IMR-90 (cell line): ENCODE data around the gene AKR1A1. TPM values are rescaled to one million over a fixed set of nuclear protein-coding genes. Genes with fewer than 3 reads are reported as not detected.

Source experiments
- ATAC-seq: fragments of 200-7000 bp; cut with Tn5 transposase; 2 replicates; pipeline ENCODE4 v1.9.1; 2020; ENCODE audit warnings: low read depth, mild to moderate bottlenecking, moderate library complexity
- BruUV-seq: library from RNA; stranded (reverse); fragments of 400-500 nt; replicated peaks from 2 replicates; lab custom pipeline; 2021; lab: Mats Ljungman, UMichigan
- CTCF ChIA-PET: fragments of 300-600 bp; formaldehyde crosslinking; extraction: SDS; loops from one replicate; lab custom pipeline; 2021; ENCODE audit warnings: antibody characterized with exemption; lab: Yijun Ruan, JAX
- POLR2A ChIA-PET: fragments of 300-600 bp; sonication (Branson Sonifier 250); formaldehyde crosslinking; loops from one replicate; lab custom pipeline; 2022; ENCODE audit warnings: antibody characterized with exemption; ENCODE audit not compliant: unreplicated experiment; lab: Charles Lee
- DNase-seq: peaks from one replicate; pipeline ENCODE4 v3.0.0; 2013
- H2AFZ ChIP-seq: replicated peaks from 2 replicates; pipeline ENCODE3; 2013; ENCODE audit warnings: low read length, mild to moderate bottlenecking; ENCODE audit not compliant: poor library complexity
- H2AK5ac ChIP-seq: 2 replicates; pipeline ENCODE4 v1.6.1; 2013; ENCODE audit warnings: low read depth, low read length, inconsistent platforms
- H2AK9ac ChIP-seq: replicated peaks from 2 replicates; pipeline ENCODE3; 2013; ENCODE audit warnings: mild to moderate bottlenecking, low read depth, low read length, moderate library complexity; ENCODE audit not compliant: poor library complexity
- H2BK120ac ChIP-seq: 2 replicates; pipeline ENCODE4 v1.6.1; 2013; ENCODE audit warnings: low read depth, low read length, inconsistent platforms
- H2BK15ac ChIP-seq: 3 replicates; pipeline ENCODE4 v1.6.1; 2013; ENCODE audit warnings: low read depth, low read length, inconsistent platforms
- H2BK20ac ChIP-seq: 2 replicates; pipeline ENCODE4 v1.6.1; 2013; ENCODE audit warnings: low read depth, mild to moderate bottlenecking, inconsistent platforms, low read length, moderate library complexity
- H2BK5ac ChIP-seq: 2 replicates; pipeline ENCODE4 v1.6.1; 2013; ENCODE audit warnings: mild to moderate bottlenecking, low read depth, low read length, inconsistent platforms; ENCODE audit not compliant: poor library complexity, severe bottlenecking
- H3K14ac ChIP-seq: replicated peaks from 2 replicates; pipeline ENCODE4 v1.6.1; 2013; ENCODE audit warnings: low read depth, low read length, inconsistent platforms
- H3K18ac ChIP-seq: 2 replicates; pipeline ENCODE4 v1.6.1; 2013; ENCODE audit warnings: low read depth, low read length, control low read depth
- H3K23ac ChIP-seq: 2 replicates; pipeline ENCODE4 v1.6.1; 2013; ENCODE audit warnings: low read depth, low read length, inconsistent platforms
- H3K27ac ChIP-seq: 2 replicates; pipeline ENCODE4 v1.5.1; 2013; ENCODE audit warnings: mild to moderate bottlenecking, control low read depth, low read length; ENCODE audit not compliant: insufficient read depth
- H3K27me3 ChIP-seq: 2 replicates; pipeline ENCODE4 v1.6.1; 2013; ENCODE audit warnings: low read length; ENCODE audit not compliant: control insufficient read depth, insufficient read depth
- H3K36me3 ChIP-seq: 2 replicates; pipeline ENCODE4 v1.6.1; 2013; ENCODE audit warnings: low read length, mixed read lengths; ENCODE audit not compliant: control insufficient read depth, insufficient read depth
- H3K4ac ChIP-seq: 2 replicates; pipeline ENCODE4 v1.6.1; 2013; ENCODE audit warnings: low read depth, low read length, inconsistent platforms
- H3K4me1 ChIP-seq: 2 replicates; pipeline ENCODE4 v1.6.1; 2013; ENCODE audit warnings: low read length, mixed read lengths; ENCODE audit not compliant: control insufficient read depth, insufficient read depth
- H3K4me2 ChIP-seq: 2 replicates; pipeline ENCODE4 v1.6.1; 2013; ENCODE audit warnings: low read depth, mild to moderate bottlenecking, control low read depth, low read length, moderate library complexity
- H3K4me3 ChIP-seq: 2 replicates; pipeline ENCODE4 v1.5.1; 2013; ENCODE audit warnings: low read depth, mild to moderate bottlenecking, control low read depth, low read length, moderate library complexity; ENCODE audit not compliant: insufficient read depth
- H3K56ac ChIP-seq: 2 replicates; pipeline ENCODE4 v1.6.1; 2013; ENCODE audit warnings: low read length, inconsistent platforms; ENCODE audit not compliant: insufficient read depth; ENCODE audit errors: extremely low read depth
- H3K79me1 ChIP-seq, 2 experiments: 2 replicates each; pipeline ENCODE4 v1.6.1; 2013; ENCODE audit warnings: low read length in 2 of 2, inconsistent platforms in 1 of 2, low read depth in 1 of 2
- H3K9ac ChIP-seq: 2 replicates; pipeline ENCODE4 v1.6.1; 2013; ENCODE audit warnings: low read depth, low read length, control low read depth
- H3K9me1 ChIP-seq: 2 replicates; pipeline ENCODE4 v1.6.1; 2013; ENCODE audit warnings: low read length, inconsistent platforms; ENCODE audit not compliant: insufficient read depth
- H3K9me3 ChIP-seq: 2 replicates; pipeline ENCODE4 v1.6.1; 2013; ENCODE audit warnings: low read length; ENCODE audit not compliant: control insufficient read depth, insufficient read depth
- H4K20me1 ChIP-seq: 2 replicates; pipeline ENCODE4 v1.6.1; 2013; ENCODE audit warnings: low read length, inconsistent platforms; ENCODE audit not compliant: insufficient read depth
- H4K5ac ChIP-seq: 2 replicates; pipeline ENCODE4 v1.6.1; 2013; ENCODE audit warnings: mild to moderate bottlenecking, low read depth, low read length, control low read depth
- H4K8ac ChIP-seq, 2 experiments: 2 replicates each; pipeline ENCODE4 v1.6.1; 2013; ENCODE audit warnings: low read depth in 2 of 2, low read length in 2 of 2, control low read depth in 1 of 2, inconsistent platforms in 1 of 2
- H4K91ac ChIP-seq: 2 replicates; pipeline ENCODE4 v1.6.1; 2013; ENCODE audit warnings: low read depth, low read length, inconsistent platforms; ENCODE audit not compliant: insufficient read depth
- BHLHE40 ChIP-seq: fragments of 150-350 bp; IDR thresholded peaks from 2 replicates; pipeline ENCODE4 v1.6.1; 2016; ENCODE audit warnings: mild to moderate bottlenecking, low read depth, low read length
- CEBPB ChIP-seq: IDR thresholded peaks from 2 replicates; pipeline ENCODE4 v1.6.1; 2012; ENCODE audit warnings: low read depth, low read length, improper control_type of control experiment
- CHD1 ChIP-seq: IDR thresholded peaks from 2 replicates; pipeline ENCODE4 v1.6.1; 2012; ENCODE audit warnings: low read depth, low read length, improper control_type of control experiment
- CTCF ChIP-seq: conservative IDR thresholded peaks from 2 replicates; pipeline ENCODE4 v1.5.1; 2012; ENCODE audit warnings: mild to moderate bottlenecking, low read depth, low read length, improper control_type of control experiment
- ELK1 ChIP-seq: fragments of 150-350 bp; IDR thresholded peaks from 2 replicates; pipeline ENCODE4 v1.6.1; 2016; ENCODE audit warnings: low read depth, mild to moderate bottlenecking, low read length, moderate library complexity, borderline replicate concordance
- FOS ChIP-seq: fragments of 150-350 bp; IDR thresholded peaks from 2 replicates; pipeline ENCODE4 v1.6.1; 2016; ENCODE audit warnings: low read depth, low read length
- MAFK ChIP-seq: IDR thresholded peaks from 2 replicates; pipeline ENCODE4 v1.6.1; 2012; ENCODE audit warnings: low read depth, low read length, improper control_type of control experiment
- MAZ ChIP-seq: IDR thresholded peaks from 2 replicates; pipeline ENCODE4 v1.6.1; 2012; ENCODE audit warnings: low read depth, mild to moderate bottlenecking, low read length, improper control_type of control experiment, moderate library complexity, borderline replicate concordance
- MXI1 ChIP-seq: IDR thresholded peaks from 2 replicates; pipeline ENCODE4 v1.6.1; 2012; ENCODE audit warnings: low read depth, mild to moderate bottlenecking, low read length, moderate library complexity, borderline replicate concordance
- NFE2L2 ChIP-seq: fragments of 150-350 bp; IDR thresholded peaks from 2 replicates; pipeline ENCODE4 v1.6.1; 2016; ENCODE audit warnings: low read depth, mild to moderate bottlenecking, low read length
- POLR2A ChIP-seq: IDR thresholded peaks from 2 replicates; pipeline ENCODE4 v1.6.1; 2012; ENCODE audit warnings: mild to moderate bottlenecking, low read depth, low read length
- RAD21 ChIP-seq: IDR thresholded peaks from 2 replicates; pipeline ENCODE4 v1.6.1; 2012; ENCODE audit warnings: low read length, improper control_type of control experiment
- RCOR1 ChIP-seq: IDR thresholded peaks from 2 replicates; pipeline ENCODE4 v1.6.1; 2012; ENCODE audit warnings: mild to moderate bottlenecking, low read length, improper control_type of control experiment; ENCODE audit not compliant: insufficient replicate concordance
- RFX5 ChIP-seq: IDR thresholded peaks from 2 replicates; pipeline ENCODE4 v1.8.0; 2012; ENCODE audit warnings: low read depth, mild to moderate bottlenecking, low read length, moderate library complexity
- SMC3 ChIP-seq: fragments of 150-350 bp; IDR thresholded peaks from 2 replicates; pipeline ENCODE4 v1.6.1; 2016; ENCODE audit warnings: low read depth, mild to moderate bottlenecking, antibody characterized with exemption, low read length, moderate library complexity
- USF2 ChIP-seq: fragments of 150-350 bp; IDR thresholded peaks from 2 replicates; pipeline ENCODE4 v1.6.1; 2017; ENCODE audit warnings: mild to moderate bottlenecking, antibody characterized with exemption, low read length, low read depth
- WGBS, 2 experiments: methylation state at CpG; one replicate each; pipeline versions ENCODE4 v1.1.5 to v1.1.7; 2013; ENCODE audit warnings: missing lambda C conversion rate in 2 of 2; ENCODE audit not compliant: insufficient read length in 1 of 2; ENCODE audit errors: extremely low coverage in 2 of 2; 5-methylcytosine and 5-hydroxymethylcytosine counted together
- dilution Hi-C: fragments of 300-500 bp; cut with HindIII; formaldehyde crosslinking; loops from one replicate; pipeline ENCODE4 v1.14.3; 2018; ENCODE audit warnings: low sequenced_read_pairs; ENCODE audit not compliant: unreplicated experiment
- in situ Hi-C: fragments of 300-500 bp; cut with MboI; formaldehyde crosslinking; loops from 3 replicates; pipeline ENCODE4 v1.14.3; 2019; ENCODE audit warnings: low sequenced_read_pairs, inconsistent platforms, mixed read lengths
- intact Hi-C: fragments of 100-400 bp; cut with micrococcal nuclease; formaldehyde crosslinking; loops from 2 replicates; pipeline ENCODE4 v1.10.0; 2022
- polyA plus RNA-seq, 3 experiments: library from polyadenylated mRNA; depleted of rRNA; stranded (reverse); fragments of >200 nt; gene quantifications; 2 replicates each; pipeline ENCODE4 v1.2.3, GENCODE V29; 2012; ENCODE audit warnings: low replicate concordance in 1 of 3
- total RNA-seq: library from RNA; depleted of rRNA; stranded (reverse); fragments of >200 nt; gene quantifications from 2 replicates; pipeline ENCODE4 v1.2.3, GENCODE V29; 2012

Gene AKR1A1
- total and polyA plus RNA-seq, 2 of the 4 experiments (the other 2 are of a cell fraction) = 141 to 151 TPM

GRCh38 chr1:45557422-45557944, 6.9 kb downstream of the AKR1A1 start:
- H3K4ac ChIP-seq = no peak overlapping the region
- no peak overlapping the region for H3K27ac ChIP-seq
- no peaks in the 10 kb centered on the region for H3K9me3 ChIP-seq
- 0 out of 2 replicates have a peak overlapping the region, but pooled peaks have one; percentile 8 for H3K14ac ChIP-seq
- DNase-seq = no peak
- H4K91ac ChIP-seq = no peak overlapping the region
- no peak overlapping the region for H2BK120ac ChIP-seq
- WGBS, 2 experiments = no CpG with 5 or more reads among the region's 3 CpGs
- intact Hi-C loops (no loop called here), dilution Hi-C loops (no loop called here), in situ Hi-C loops (no loop called here)
- H3K56ac ChIP-seq = no peak overlapping the region; the same call in 1 of the 2 replicates
- no peak overlapping the region for H3K9ac ChIP-seq
- H3K27me3 ChIP-seq = no peaks in the 10 kb centered on the region
- no peak overlapping the region for H2BK20ac ChIP-seq
- H2AK5ac ChIP-seq = no peak overlapping the region
- H4K5ac ChIP-seq = no peak overlapping the region; the same call in 1 of the 2 replicates
- BruUV-seq = no TSS peak
- no peak overlapping the region for H2AFZ ChIP-seq
- H3K18ac ChIP-seq = no peak overlapping the region
- H3K23ac ChIP-seq = no peak overlapping the region
- no peak overlapping the region for H2BK15ac ChIP-seq
- no peak overlapping the region for H3K4me3 ChIP-seq
- ATAC-seq = no peak
- no peaks in the 10 kb centered on the region for H4K20me1 ChIP-seq
- H4K8ac ChIP-seq = peak overlapping the region in 1 of 2 experiments; percentile 42; a peak in 1 of 4 replicates
- H3K36me3 ChIP-seq = peaks cover 15% of the 10 kb centered on the region
- H3K4me2 ChIP-seq = no peak overlapping the region
- H3K4me1 ChIP-seq = peaks cover 3% of the 10 kb centered on the region; the same call in 1 of the 2 replicates
- peaks cover 12 to 45% of the 10 kb centered on the region in 2 experiments; a peak in 3 of 4 replicates for H3K79me1 ChIP-seq
- no peak overlapping the region for H2BK5ac ChIP-seq
- CTCF ChIA-PET = interaction anchor here (0.6 to 0.8 kb wide), 3 partner anchors 10 to 179 kb away, joined by 3 read pairs; no protein-coding TSS in a partner anchor
- POLR2A ChIA-PET = interaction anchor here (0.6 to 1.2 kb wide), 2 partner anchors 36 to 304 kb away, joined by 5 to 12 read pairs; partner anchors contain the start of gene PRDX1
- TF ChIP-seq FOS (no peak), CTCF (no peak), MXI1 (no peak), RCOR1 (no peak), ELK1 (no peak), CHD1 (no peak), BHLHE40 (no peak), NFE2L2 (no peak), CEBPB (no peak), RAD21 (no peak), MAFK (no peak), USF2 (no peak), MAZ (no peak), RFX5 (no peak), SMC3 (no peak), POLR2A (no peak)
- H3K9me1 ChIP-seq = peaks cover 12% of the 10 kb centered on the region
- H2AK9ac ChIP-seq = no peak overlapping the region
